Nephron progenitor cell (in vitro differentiated cells): ENCODE measurements around the gene LTB4R2.
A peak's percentile ranks its signal among the peaks of the same experiment; 100 is the strongest.

ENCODE experiments used
- DNase-seq: peaks from one replicate; pipeline ENCODE4 v3.0.0; 2021
- H3K27ac Mint-ChIP-seq: 2 replicates; pipeline ENCODE4 v1.8.0; 2021; ENCODE audit warnings: mild to moderate bottlenecking, moderate library complexity, mixed read lengths
- H3K27me3 Mint-ChIP-seq: 2 replicates; pipeline ENCODE4 v1.8.0; 2021; ENCODE audit warnings: mild to moderate bottlenecking, low read depth, mixed read lengths; ENCODE audit not compliant: poor library complexity
- H3K36me3 Mint-ChIP-seq: 2 replicates; pipeline ENCODE4 v1.8.0; 2021; ENCODE audit warnings: low read depth, mixed read lengths
- H3K4me1 Mint-ChIP-seq: 2 replicates; pipeline ENCODE4 v1.8.0; 2021; ENCODE audit warnings: mixed read lengths
- H3K4me3 Mint-ChIP-seq: 2 replicates; pipeline ENCODE4 v1.8.0; 2021; ENCODE audit warnings: mild to moderate bottlenecking, moderate library complexity, mixed read lengths
- H3K9me3 Mint-ChIP-seq: 2 replicates; pipeline ENCODE4 v1.8.0; 2021; ENCODE audit warnings: mild to moderate bottlenecking, moderate library complexity, mixed read lengths
- CTCF ChIP-seq: fragments of 200-600 bp; sonication (generic); IDR thresholded peaks from 2 replicates; pipeline ENCODE4 v1.5.0; 2021; ENCODE audit warnings: antibody characterized with exemption

LTB4R2 gene

GRCh38 chr14:24284501-24285035, 25.4 kb upstream of the LTB4R2 start:
- no peak overlapping the region for H3K27ac Mint-ChIP-seq
- no peaks in the 10 kb centered on the region for H3K9me3 Mint-ChIP-seq
- peaks cover 10% of the 10 kb centered on the region for H3K4me1 Mint-ChIP-seq
- H3K27me3 Mint-ChIP-seq, result peaks cover 4% of the 10 kb centered on the region
- no peak overlapping the region for H3K4me3 Mint-ChIP-seq
- TF ChIP-seq CTCF, result no peak
- no peak for DNase-seq
- no peaks in the 10 kb centered on the region for H3K36me3 Mint-ChIP-seq

- no peaks in the 10 kb centered on the region for H3K9me3 Mint-ChIP-seq
- H3K36me3 Mint-ChIP-seq, result no peaks in the 10 kb centered on the region
- no peak for TF ChIP-seq CTCF
- peaks cover 10% of the 10 kb centered on the region for H3K4me1 Mint-ChIP-seq
- no peak for DNase-seq
- no peak overlapping the region for H3K27ac Mint-ChIP-seq
- H3K27me3 Mint-ChIP-seq, result peaks cover 4% of the 10 kb centered on the region
- no peak overlapping the region for H3K4me3 Mint-ChIP-seq
Measured at GRCh38 chr14:24285351-24285750, 24.6 kb upstream of the LTB4R2 start.

GRCh38 chr14:24286996-24287395, 22.9 kb upstream of the LTB4R2 start:
- no peaks in the 10 kb centered on the region for H3K9me3 Mint-ChIP-seq
- peaks cover 10% of the 10 kb centered on the region for H3K4me1 Mint-ChIP-seq
- H3K27ac Mint-ChIP-seq, result no peak overlapping the region
- H3K36me3 Mint-ChIP-seq, result no peaks in the 10 kb centered on the region
- peaks cover 2% of the 10 kb centered on the region for H3K27me3 Mint-ChIP-seq
- H3K4me3 Mint-ChIP-seq, result no peak overlapping the region
- no peak for TF ChIP-seq CTCF
- DNase-seq, result no peak

- Mint-ChIP-seq H3K4me3 (no peak overlapping the region), H3K9me3 (no peaks in the 10 kb centered on the region), H3K36me3 (peaks cover 6% of the 10 kb centered on the region), H3K4me1 (peaks cover 10% of the 10 kb centered on the region), H3K27me3 (no peaks in the 10 kb centered on the region), H3K27ac (peak overlapping the region; percentile 48)
- no peak for DNase-seq
- no peak for TF ChIP-seq CTCF
Measured at GRCh38 chr14:24289649-24290280, 20.2 kb upstream of the LTB4R2 start.

- TF ChIP-seq CTCF, result no peak
- Mint-ChIP-seq H3K4me1 (peaks cover 10% of the 10 kb centered on the region), H3K4me3 (no peak overlapping the region), H3K27ac (no peak overlapping the region), H3K27me3 (no peaks in the 10 kb centered on the region), H3K9me3 (no peaks in the 10 kb centered on the region), H3K36me3 (peaks cover 10% of the 10 kb centered on the region)
- DNase-seq, result no peak
Measured at GRCh38 chr14:24290746-24291145, 19.2 kb upstream of the LTB4R2 start.
